ENCODE results near the gene RHOD.

DNA sequence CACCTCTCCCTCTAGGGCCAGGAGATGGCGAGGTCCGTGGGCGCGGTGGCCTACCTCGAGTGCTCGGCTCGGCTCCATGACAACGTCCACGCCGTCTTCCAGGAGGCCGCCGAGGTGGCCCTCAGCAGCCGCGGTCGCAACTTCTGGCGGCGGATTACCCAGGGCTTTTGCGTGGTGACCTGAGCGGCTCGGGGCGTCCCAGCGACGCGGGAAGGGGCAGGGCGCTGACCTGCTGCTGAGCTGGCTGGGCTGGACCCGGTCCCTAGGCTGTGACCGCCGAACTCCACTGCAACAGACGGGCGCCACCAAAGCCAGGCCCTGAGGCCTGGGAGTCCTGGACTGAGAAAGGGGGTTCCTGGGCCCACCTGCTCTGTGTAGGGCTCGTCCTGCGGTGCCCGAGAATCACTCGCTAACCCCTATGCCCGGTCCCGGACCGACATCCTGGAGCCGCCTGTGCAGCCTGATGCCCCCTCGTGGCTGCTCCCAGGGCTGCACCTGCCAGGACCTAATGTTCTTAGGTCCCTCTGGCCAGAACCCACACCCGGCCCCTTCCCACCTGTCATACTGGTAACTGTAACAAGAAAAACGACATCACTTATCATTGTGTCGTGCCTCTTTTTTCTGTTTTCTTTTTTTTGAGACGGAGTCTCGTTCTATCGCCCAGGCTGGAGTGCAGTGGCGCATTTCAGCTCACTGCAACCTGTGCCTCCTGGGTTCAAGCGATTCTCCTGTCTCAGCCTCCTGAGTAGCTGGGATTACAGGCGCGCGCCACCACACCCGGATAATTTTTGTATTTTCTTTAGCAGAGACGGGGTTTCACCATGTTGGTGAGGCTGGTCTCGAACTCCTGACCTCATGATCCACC is 15.0 kb downstream of the RHOD start:
- no peak for TF ChIP-seq CTCF (IDR thresholded peaks at IDR 0.05)
- TF ChIP-seq POLR2A (IDR thresholded peaks at IDR 0.05): no peak
